ENCODE results near the gene GLP1R.

The GLP1R gene

GRCh38 chr6:39114704-39115599, 66.4 kb downstream of the GLP1R start, which contains the start of gene SAYSD1 (continued):
- TF ChIP-seq ZBTB10 (tag by site-specific recombination; IDR thresholded peaks at IDR 0.05) (peak; percentile 73; the same call in 1 of the 2 replicates), ZNF561 (tag by site-specific recombination; IDR thresholded peaks at IDR 0.05; ENCODE audit: borderline replicate concordance) (peak; percentile 96), ZNF48 (tag by site-specific recombination; IDR thresholded peaks at IDR 0.05) (no peak), ZNF18 (tag by site-specific recombination; IDR thresholded peaks at IDR 0.05) (peak; percentile 5; the same call in 1 of the 2 replicates), ZFP41 (tag by site-specific recombination; IDR thresholded peaks at IDR 0.05; ENCODE audit: borderline replicate concordance) (no peak), ZBTB44 (tag by site-specific recombination; IDR thresholded peaks at IDR 0.05) (0 out of 2 replicates have a peak, but pooled peaks have one; percentile 48), GLI4 (tag by site-specific recombination; IDR thresholded peaks at IDR 0.05) (peak; percentile 84), ZNF624 (tag by site-specific recombination; IDR thresholded peaks at IDR 0.05) (no peak), ZBTB20 (tag by site-specific recombination; IDR thresholded peaks at IDR 0.05) (peak; percentile 55; the same call in 1 of the 2 replicates), ZNF24 (tag by site-specific recombination; IDR thresholded peaks at IDR 0.05) (peak; percentile 90), ZNF16 (tag by site-specific recombination; IDR thresholded peaks at IDR 0.05; ENCODE audit: low read depth) (no peak), ZNF600 (tag by site-specific recombination; IDR thresholded peaks at IDR 0.05) (peak; percentile 84), ZNF785 (tag by site-specific recombination; IDR thresholded peaks at IDR 0.05) (peak; percentile 55; the same call in 1 of the 2 replicates), FEZF1 (tag by site-specific recombination; IDR thresholded peaks at IDR 0.05) (0 out of 2 replicates have a peak, but pooled peaks have one; percentile 10), ZNF639 (tag by site-specific recombination; IDR thresholded peaks at IDR 0.05) (peak; percentile 76), ZNF302 (tag by site-specific recombination; IDR thresholded peaks at IDR 0.05; ENCODE audit: low read depth) (no peak; the same call in 1 of the 2 replicates), PRDM2 (tag by site-specific recombination; IDR thresholded peaks at IDR 0.05; ENCODE audit: borderline replicate concordance) (no peak), OVOL3 (tag by site-specific recombination; IDR thresholded peaks at IDR 0.05) (peak; percentile 81), ZNF544 (tag by site-specific recombination; IDR thresholded peaks at IDR 0.05) (no peak), ZNF10 (tag by site-specific recombination; IDR thresholded peaks at IDR 0.05) (peak; percentile 65; the same call in 1 of the 2 replicates), ZNF510 (tag by site-specific recombination; IDR thresholded peaks at IDR 0.05; ENCODE audit: insufficient replicate concordance) (no peak), HOXD13 (CRISPR knock-in tag; IDR thresholded peaks at IDR 0.05; ENCODE audit: borderline replicate concordance) (no peak), SP2 (tag by site-specific recombination; IDR thresholded peaks at IDR 0.05) (peak; percentile 53), HOXA7 (CRISPR knock-in tag; IDR thresholded peaks at IDR 0.05; ENCODE audit: borderline replicate concordance) (peak; percentile 63; the same call in 1 of the 2 replicates), ZNF146 (tag by site-specific recombination; IDR thresholded peaks at IDR 0.05) (peak; percentile 25; the same call in 1 of the 2 replicates), ZNF530 (tag by site-specific recombination; IDR thresholded peaks at IDR 0.05; ENCODE audit: low read depth) (no peak)

Measured in HEK293 (cell line).